Stomach (tissue), 4 donors: ENCODE results near the gene BSCL2.

Experiments used
- POLR2A ChIP-seq, 4 donors: fragments of 450-650 bp; IDR thresholded peaks; one replicate each; pipeline ENCODE4 v1.6.1; 2016; ENCODE audit warnings: antibody characterized with exemption in 4 of 4, control low read depth in 2 of 4, mild to moderate bottlenecking in 1 of 4, moderate library complexity in 1 of 4
- TF ChIP-seq, protein P1 (sequence below), 7 experiments: fragments of 450-650 bp in 4 of 7; fragments of 200-600 bp in 3 of 7; sonication (generic) in 3 of 7; IDR thresholded peaks; one replicate each; pipeline ENCODE4 v1.5.1; 2016 to 2019; ENCODE audit warnings: antibody characterized with exemption in 7 of 7, control low read depth in 2 of 7, mild to moderate bottlenecking in 1 of 7

DNA sequence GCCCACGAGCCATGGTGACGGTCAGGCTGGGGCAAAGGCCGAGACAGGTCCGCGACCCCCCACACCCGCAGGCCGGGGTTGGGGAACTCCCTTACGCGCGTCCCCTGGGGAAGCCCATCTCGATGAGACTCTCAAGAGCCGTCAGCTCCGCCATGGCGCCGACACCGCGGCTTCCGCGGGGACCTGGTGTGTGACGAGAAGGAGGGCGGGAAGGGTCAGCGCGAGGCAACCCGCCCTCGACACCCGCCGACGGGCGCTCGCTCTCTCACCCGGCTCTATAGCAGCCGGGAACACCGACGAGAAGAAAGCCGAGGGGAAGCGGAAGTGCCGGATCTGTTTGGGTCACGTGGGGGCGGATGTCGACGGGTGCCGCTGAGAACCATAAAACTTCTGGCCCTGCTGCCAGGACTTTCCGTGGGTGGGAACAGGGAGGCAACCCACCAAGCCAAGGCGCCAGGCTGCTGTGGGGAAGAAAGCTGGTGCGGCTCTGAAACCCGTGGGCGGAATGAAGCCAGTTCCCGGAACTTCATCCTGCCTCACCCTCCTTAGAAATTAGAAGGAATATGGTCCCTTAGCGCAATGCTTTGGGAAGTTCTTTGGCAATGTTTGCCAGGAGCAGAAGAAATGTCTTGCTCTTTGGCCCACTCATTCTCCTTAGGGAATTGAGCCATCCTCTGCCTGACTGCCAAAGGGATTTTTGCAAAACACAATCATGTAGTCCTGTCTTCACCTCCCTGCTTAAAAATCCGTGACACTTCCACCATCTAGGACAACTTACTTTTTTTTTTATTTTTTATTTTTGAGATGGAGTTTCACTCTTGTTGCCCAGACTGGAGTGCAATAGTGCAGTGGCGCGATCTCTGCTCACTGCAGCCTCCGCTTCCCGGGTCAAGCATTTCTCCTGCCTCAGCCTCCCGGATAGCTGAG, 28.2 kb downstream of the BSCL2 start, which contains the start of gene UBXN1:
- TF ChIP-seq, protein P1, sequence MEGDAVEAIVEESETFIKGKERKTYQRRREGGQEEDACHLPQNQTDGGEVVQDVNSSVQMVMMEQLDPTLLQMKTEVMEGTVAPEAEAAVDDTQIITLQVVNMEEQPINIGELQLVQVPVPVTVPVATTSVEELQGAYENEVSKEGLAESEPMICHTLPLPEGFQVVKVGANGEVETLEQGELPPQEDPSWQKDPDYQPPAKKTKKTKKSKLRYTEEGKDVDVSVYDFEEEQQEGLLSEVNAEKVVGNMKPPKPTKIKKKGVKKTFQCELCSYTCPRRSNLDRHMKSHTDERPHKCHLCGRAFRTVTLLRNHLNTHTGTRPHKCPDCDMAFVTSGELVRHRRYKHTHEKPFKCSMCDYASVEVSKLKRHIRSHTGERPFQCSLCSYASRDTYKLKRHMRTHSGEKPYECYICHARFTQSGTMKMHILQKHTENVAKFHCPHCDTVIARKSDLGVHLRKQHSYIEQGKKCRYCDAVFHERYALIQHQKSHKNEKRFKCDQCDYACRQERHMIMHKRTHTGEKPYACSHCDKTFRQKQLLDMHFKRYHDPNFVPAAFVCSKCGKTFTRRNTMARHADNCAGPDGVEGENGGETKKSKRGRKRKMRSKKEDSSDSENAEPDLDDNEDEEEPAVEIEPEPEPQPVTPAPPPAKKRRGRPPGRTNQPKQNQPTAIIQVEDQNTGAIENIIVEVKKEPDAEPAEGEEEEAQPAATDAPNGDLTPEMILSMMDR (IDR thresholded peaks at IDR 0.05): no peak
- no peak for TF ChIP-seq POLR2A (IDR thresholded peaks at IDR 0.05)
